Lower leg skin (tissue), 3 donors: Measurements from ENCODE around the gene ANOS1.

Experiments used
- CTCF ChIP-seq, 3 donors: fragments of 450-650 bp; IDR thresholded peaks; one replicate each; pipeline ENCODE4 v1.5.1; 2016; ENCODE audit warnings: antibody characterized with exemption in 3 of 3, mild to moderate bottlenecking in 3 of 3, moderate library complexity in 2 of 3
- POLR2A ChIP-seq, 2 donors: fragments of 450-650 bp; IDR thresholded peaks; one replicate each; pipeline ENCODE4 v1.6.1; 2016 to 2017; ENCODE audit warnings: antibody characterized with exemption in 2 of 2, mild to moderate bottlenecking in 1 of 2, moderate library complexity in 1 of 2

- TF ChIP-seq CTCF (IDR thresholded peaks at IDR 0.05) (no peak), POLR2A (IDR thresholded peaks at IDR 0.05) (no peak)
Observed at GRCh38 chrX:8668813-8669212, 63.1 kb downstream of the ANOS1 start.
